WTC11 (cell line): Measurements from ENCODE around the gene LDLRAD1.

Source experiments
- GTF2I ChIP-seq: fragments of 250-450 bp; sonication (Bioruptor Pico); conservative IDR thresholded peaks from 2 replicates; pipeline ENCODE4 v1.4.0; 2021; ENCODE audit warnings: mild to moderate bottlenecking
- SP1 ChIP-seq: sonication (generic); formaldehyde crosslinking; conservative IDR thresholded peaks from 2 replicates; pipeline ENCODE4 v1.8.1; 2022; ENCODE audit warnings: missing genetic modification reagents
- TF ChIP-seq, protein P1 (sequence below): fragments of 200-600 bp; IDR thresholded peaks from 2 replicates; pipeline ENCODE4 v1.8.0; 2022; ENCODE audit warnings: antibody characterized with exemption
- TF ChIP-seq, protein P2 (sequence below): sonication (generic); formaldehyde crosslinking; IDR thresholded peaks from 2 replicates; pipeline ENCODE4 v1.8.1; 2022; ENCODE audit warnings: low read depth, missing genetic modification reagents, borderline replicate concordance

- TF ChIP-seq, protein P1, sequence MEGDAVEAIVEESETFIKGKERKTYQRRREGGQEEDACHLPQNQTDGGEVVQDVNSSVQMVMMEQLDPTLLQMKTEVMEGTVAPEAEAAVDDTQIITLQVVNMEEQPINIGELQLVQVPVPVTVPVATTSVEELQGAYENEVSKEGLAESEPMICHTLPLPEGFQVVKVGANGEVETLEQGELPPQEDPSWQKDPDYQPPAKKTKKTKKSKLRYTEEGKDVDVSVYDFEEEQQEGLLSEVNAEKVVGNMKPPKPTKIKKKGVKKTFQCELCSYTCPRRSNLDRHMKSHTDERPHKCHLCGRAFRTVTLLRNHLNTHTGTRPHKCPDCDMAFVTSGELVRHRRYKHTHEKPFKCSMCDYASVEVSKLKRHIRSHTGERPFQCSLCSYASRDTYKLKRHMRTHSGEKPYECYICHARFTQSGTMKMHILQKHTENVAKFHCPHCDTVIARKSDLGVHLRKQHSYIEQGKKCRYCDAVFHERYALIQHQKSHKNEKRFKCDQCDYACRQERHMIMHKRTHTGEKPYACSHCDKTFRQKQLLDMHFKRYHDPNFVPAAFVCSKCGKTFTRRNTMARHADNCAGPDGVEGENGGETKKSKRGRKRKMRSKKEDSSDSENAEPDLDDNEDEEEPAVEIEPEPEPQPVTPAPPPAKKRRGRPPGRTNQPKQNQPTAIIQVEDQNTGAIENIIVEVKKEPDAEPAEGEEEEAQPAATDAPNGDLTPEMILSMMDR: no peak
- TF ChIP-seq SP1 (CRISPR knock-in tag) (no peak), GTF2I (no peak)
- TF ChIP-seq, protein P2, sequence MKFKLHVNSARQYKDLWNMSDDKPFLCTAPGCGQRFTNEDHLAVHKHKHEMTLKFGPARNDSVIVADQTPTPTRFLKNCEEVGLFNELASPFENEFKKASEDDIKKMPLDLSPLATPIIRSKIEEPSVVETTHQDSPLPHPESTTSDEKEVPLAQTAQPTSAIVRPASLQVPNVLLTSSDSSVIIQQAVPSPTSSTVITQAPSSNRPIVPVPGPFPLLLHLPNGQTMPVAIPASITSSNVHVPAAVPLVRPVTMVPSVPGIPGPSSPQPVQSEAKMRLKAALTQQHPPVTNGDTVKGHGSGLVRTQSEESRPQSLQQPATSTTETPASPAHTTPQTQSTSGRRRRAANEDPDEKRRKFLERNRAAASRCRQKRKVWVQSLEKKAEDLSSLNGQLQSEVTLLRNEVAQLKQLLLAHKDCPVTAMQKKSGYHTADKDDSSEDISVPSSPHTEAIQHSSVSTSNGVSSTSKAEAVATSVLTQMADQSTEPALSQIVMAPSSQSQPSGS (CRISPR knock-in tag): no peak
Observed at GRCh38 chr1:54004481-54005049, 13.4 kb downstream of the LDLRAD1 start.
